ENCODE results near the gene CAMSAP2. TPM values are rescaled to one million over a fixed set of nuclear protein-coding genes. Genes with fewer than 3 reads are reported as not detected.

CAMSAP2 gene
- total and polyA plus RNA-seq, 10 of the 15 experiments (the other 5 are each of a cell fraction or from before 2014, with no cell fraction given): 3.9 to 19.8 (median 8.0) TPM

- peak; percentile 82 for TF ChIP-seq RELB (IDR thresholded peaks at IDR 0.05; ENCODE audit: low read depth)
- peak; percentile 59; the same call in 1 of the 2 replicates for TF ChIP-seq POLR2A (IDR thresholded peaks at IDR 0.05; ENCODE audit: low read depth, low read length)
- peak; percentile 98 for TF ChIP-seq EED (IDR thresholded peaks at IDR 0.05; ENCODE audit: low read depth)
- TF ChIP-seq MEF2A (IDR thresholded peaks at IDR 0.05; ENCODE audit: insufficient read depth, low read depth, low read length): 0 out of 2 replicates have a peak, but pooled peaks have one; percentile 40
- TF ChIP-seq MTA3 (IDR thresholded peaks at IDR 0.05; ENCODE audit: borderline replicate concordance, low read length): peak; percentile 78; the same call in 1 of the 2 replicates
- peak; percentile 97 for TF ChIP-seq TCF12 (IDR thresholded peaks at IDR 0.05; ENCODE audit: low read depth, low read length)
- peak; percentile 74 for TF ChIP-seq NBN (IDR thresholded peaks at IDR 0.05)
- TF ChIP-seq SP1 (IDR thresholded peaks at IDR 0.05; ENCODE audit: low read depth, low read length): peak; percentile 79
- no peak for TF ChIP-seq SUZ12 (IDR thresholded peaks at IDR 0.05; ENCODE audit: unreplicated experiment)
- TF ChIP-seq, protein P1, sequence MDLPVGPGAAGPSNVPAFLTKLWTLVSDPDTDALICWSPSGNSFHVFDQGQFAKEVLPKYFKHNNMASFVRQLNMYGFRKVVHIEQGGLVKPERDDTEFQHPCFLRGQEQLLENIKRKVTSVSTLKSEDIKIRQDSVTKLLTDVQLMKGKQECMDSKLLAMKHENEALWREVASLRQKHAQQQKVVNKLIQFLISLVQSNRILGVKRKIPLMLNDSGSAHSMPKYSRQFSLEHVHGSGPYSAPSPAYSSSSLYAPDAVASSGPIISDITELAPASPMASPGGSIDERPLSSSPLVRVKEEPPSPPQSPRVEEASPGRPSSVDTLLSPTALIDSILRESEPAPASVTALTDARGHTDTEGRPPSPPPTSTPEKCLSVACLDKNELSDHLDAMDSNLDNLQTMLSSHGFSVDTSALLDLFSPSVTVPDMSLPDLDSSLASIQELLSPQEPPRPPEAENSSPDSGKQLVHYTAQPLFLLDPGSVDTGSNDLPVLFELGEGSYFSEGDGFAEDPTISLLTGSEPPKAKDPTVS (IDR thresholded peaks at IDR 0.05; ENCODE audit: low read depth, low read length): no peak
- peak; percentile 84 for TF ChIP-seq POLR2AphosphoS5 (IDR thresholded peaks at IDR 0.05; ENCODE audit: low read length)
- peak; percentile 71 to 84; a peak in 3 of 4 replicates for TF ChIP-seq EP300 (IDR thresholded peaks at IDR 0.05; ENCODE audit: borderline replicate concordance in 1 of 2, control insufficient read depth in 1 of 2, low read depth in 2 of 2, low read length in 2 of 2)
- no peak for TF ChIP-seq TAF1 (IDR thresholded peaks at IDR 0.05; ENCODE audit: borderline replicate concordance, low read depth, low read length)
- TF ChIP-seq BHLHE40 (IDR thresholded peaks at IDR 0.05; ENCODE audit: borderline replicate concordance in 1 of 2, low read depth in 2 of 2, low read length in 1 of 2): peak; percentile 75 to 93; a peak in 3 of 4 replicates
- TF ChIP-seq PAX5 (IDR thresholded peaks at IDR 0.05; ENCODE audit: borderline replicate concordance, low read depth, low read length): peak; percentile 84
- TF ChIP-seq CEBPB (IDR thresholded peaks at IDR 0.05; ENCODE audit: borderline replicate concordance in 1 of 2, low read depth in 2 of 2, low read length in 2 of 2): no peak
- TF ChIP-seq MYC (IDR thresholded peaks at IDR 0.05; ENCODE audit: insufficient read depth, insufficient read length, insufficient replicate concordance, low read length, severe bottlenecking): no peak
- TF ChIP-seq RFX5 (IDR thresholded peaks at IDR 0.05; ENCODE audit: low read depth, low read length): no peak
- TF ChIP-seq ZNF24 (IDR thresholded peaks at IDR 0.05): 0 out of 2 replicates have a peak, but pooled peaks have one; percentile 10
- 0 out of 2 replicates have a peak, but pooled peaks have one; percentile 2 for TF ChIP-seq RAD21 (IDR thresholded peaks at IDR 0.05; ENCODE audit: insufficient read depth, low read depth, low read length)
- TF ChIP-seq, protein P2, sequence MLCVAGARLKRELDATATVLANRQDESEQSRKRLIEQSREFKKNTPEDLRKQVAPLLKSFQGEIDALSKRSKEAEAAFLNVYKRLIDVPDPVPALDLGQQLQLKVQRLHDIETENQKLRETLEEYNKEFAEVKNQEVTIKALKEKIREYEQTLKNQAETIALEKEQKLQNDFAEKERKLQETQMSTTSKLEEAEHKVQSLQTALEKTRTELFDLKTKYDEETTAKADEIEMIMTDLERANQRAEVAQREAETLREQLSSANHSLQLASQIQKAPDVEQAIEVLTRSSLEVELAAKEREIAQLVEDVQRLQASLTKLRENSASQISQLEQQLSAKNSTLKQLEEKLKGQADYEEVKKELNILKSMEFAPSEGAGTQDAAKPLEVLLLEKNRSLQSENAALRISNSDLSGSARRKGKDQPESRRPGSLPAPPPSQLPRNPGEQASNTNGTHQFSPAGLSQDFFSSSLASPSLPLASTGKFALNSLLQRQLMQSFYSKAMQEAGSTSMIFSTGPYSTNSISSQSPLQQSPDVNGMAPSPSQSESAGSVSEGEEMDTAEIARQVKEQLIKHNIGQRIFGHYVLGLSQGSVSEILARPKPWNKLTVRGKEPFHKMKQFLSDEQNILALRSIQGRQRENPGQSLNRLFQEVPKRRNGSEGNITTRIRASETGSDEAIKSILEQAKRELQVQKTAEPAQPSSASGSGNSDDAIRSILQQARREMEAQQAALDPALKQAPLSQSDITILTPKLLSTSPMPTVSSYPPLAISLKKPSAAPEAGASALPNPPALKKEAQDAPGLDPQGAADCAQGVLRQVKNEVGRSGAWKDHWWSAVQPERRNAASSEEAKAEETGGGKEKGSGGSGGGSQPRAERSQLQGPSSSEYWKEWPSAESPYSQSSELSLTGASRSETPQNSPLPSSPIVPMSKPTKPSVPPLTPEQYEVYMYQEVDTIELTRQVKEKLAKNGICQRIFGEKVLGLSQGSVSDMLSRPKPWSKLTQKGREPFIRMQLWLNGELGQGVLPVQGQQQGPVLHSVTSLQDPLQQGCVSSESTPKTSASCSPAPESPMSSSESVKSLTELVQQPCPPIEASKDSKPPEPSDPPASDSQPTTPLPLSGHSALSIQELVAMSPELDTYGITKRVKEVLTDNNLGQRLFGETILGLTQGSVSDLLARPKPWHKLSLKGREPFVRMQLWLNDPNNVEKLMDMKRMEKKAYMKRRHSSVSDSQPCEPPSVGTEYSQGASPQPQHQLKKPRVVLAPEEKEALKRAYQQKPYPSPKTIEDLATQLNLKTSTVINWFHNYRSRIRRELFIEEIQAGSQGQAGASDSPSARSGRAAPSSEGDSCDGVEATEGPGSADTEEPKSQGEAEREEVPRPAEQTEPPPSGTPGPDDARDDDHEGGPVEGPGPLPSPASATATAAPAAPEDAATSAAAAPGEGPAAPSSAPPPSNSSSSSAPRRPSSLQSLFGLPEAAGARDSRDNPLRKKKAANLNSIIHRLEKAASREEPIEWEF (IDR thresholded peaks at IDR 0.05; ENCODE audit: insufficient replicate concordance, low read depth, low read length): no peak
- TF ChIP-seq SMAD1 (IDR thresholded peaks at IDR 0.05; ENCODE audit: low read depth, partially characterized antibody): no peak
- TF ChIP-seq STAT3 (IDR thresholded peaks at IDR 0.05; ENCODE audit: low read depth, low read length): no peak
Measured at GRCh38 chr1:200888349-200888838, 149.7 kb downstream of the CAMSAP2 start (continued).

Data from GM12878 (cell line).